NT2/D1 (cell line): ENCODE results near the gene CXorf49.
"Not testable (repeated sequence)": the region's sequence is repeated elsewhere in the genome, so short reads cannot be mapped to it uniquely, and the experiment has no call there.

Source experiments
- SUZ12 ChIP-seq: IDR thresholded peaks from 2 replicates; pipeline ENCODE4 v1.6.1; 2011; ENCODE audit not compliant: insufficient read length, insufficient read depth; ENCODE audit errors: extremely low read depth
- YY1 ChIP-seq: IDR thresholded peaks from 2 replicates; pipeline ENCODE4 v1.6.1; 2011; ENCODE audit not compliant: insufficient read length, insufficient read depth
- ZNF274 ChIP-seq: IDR thresholded peaks from 2 replicates; pipeline ENCODE4 v1.6.1; 2011; ENCODE audit warnings: mild to moderate bottlenecking, low read depth, low read length

DNA sequence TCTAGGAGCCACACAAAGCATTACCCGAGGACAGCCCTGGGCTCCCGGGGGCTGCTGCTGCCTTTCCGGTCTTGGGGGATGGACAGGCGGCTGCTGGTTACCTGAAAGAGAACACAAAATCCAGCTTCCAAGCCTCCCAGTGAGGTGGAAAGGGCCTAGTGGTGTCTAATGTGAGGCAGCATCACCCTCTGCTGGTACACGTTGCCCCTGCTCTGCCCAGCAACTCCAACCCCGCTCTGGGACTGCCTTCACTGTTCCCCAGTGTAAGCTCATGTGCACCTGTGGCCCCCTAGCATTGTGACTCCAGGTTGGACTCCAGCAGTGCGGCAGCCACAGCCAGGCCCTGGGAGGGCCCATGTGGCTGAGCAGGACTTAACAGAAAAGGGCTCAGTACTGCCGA is 2.5 kb downstream of the CXorf49 start:
- not testable (repeated sequence) for TF ChIP-seq YY1, ZNF274, SUZ12
